Non-pigmented ciliary epithelial cell (primary cell): ENCODE results near the gene PDIK1L.

Source experiments
- DNase-seq: peaks from one replicate; pipeline ENCODE4 v3.0.0-alpha.2; 2010; ENCODE audit warnings: low read depth

PDIK1L gene

DNA sequence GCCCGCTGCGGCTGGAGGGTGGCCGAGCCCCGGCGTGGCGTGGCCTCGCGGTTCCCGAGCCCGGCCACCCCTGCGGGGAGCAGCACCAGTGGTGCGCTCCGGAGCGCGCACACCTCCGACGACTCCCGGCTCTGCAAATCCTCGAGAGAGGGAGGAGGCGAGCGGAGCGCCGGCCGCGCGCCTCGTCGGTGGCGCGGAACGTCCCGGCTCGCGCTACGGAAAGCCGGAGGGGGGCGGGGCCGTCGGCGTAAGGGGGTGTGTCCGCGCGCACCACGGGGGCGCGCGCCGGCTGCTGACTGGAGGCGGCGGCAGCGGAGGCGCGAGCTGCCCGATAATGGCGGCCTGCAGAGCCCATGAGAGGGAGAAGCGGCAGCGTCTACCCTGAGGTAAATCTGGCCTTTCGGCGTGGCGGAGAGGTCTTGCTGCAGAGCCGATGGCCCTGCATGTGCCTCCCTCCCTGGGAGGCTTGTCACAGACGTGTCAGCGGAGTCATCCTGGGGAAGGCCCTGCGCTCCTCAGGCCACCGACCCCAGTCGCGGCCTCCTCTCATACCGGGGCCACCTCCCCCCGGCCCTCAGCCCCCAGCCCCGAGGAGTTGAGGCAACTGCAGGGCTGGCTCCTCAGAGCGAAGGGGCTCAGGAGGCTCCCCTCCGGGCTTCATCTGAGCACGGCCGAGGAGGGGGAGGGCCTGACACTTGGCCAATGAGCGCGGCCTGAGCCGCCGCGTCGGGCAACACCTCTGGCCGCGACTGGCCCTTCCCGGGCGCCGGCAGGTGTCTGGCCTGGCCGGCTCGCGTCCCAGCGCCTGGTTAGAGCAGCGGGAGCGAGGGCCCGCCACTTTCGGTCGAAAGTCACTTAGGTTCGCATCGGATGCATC lies at the start of gene PDIK1L:
PDIK1L (plus strand) TSS at position 295 of the 877 bp plus-strand sequence. CDS start 2,485 bp downstream, outside the sequence.
- peak; percentile 73 for DNase-seq

DNA sequence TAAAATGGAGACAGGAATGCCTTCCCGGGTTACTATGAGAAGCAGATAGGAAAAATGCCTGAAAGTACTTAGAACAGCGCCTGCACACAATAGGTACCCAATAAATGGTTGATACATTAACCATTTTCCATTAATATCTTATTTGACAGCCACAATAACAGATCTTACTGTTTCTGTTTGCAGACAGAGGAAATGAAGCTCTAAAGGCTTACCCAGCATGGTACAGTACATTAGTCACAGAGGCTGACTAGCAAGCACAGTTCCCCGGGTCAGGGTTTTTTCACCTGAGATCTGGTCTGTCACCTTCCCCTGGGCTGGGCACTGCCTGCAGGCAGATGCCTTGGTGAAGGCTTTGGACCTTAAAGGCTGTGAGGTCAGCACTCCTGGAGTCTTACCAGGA lies 47.1 kb upstream of the PDIK1L start:
- DNase-seq: no peak

DNA sequence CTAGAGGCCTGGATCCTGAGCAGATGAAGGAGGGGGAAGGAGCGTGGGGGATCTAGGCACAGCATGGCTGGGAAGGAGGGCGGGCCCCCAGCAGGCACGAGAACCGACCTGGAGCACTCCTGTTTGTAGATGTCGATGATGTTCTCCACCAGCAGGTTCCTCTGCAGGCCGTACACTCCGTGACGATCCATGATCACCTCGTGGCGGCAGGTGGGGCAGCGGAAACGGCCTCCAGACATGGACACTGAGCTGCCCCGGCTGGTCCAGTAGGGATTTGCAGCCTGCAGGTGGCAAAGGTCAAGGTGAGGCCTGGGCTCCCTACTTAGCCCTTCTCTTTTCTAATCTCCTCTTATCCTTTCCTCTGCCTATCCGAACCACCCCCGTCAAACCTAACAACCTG lies 45.5 kb upstream of the PDIK1L start:
- DNase-seq: no peak

GRCh38 chr1:26066857-26067256 lies 44.8 kb upstream of the PDIK1L start:
- DNase-seq: no peak

GRCh38 chr1:26067432-26067911 lies 44.2 kb upstream of the PDIK1L start, which contains the start of gene TRIM63:
Gene TRIM63, minus strand, starts transcription at chr1:26067630. Its CDS starts 136 bp downstream, at chr1:26067494.
- DNase-seq: no peak

DNA sequence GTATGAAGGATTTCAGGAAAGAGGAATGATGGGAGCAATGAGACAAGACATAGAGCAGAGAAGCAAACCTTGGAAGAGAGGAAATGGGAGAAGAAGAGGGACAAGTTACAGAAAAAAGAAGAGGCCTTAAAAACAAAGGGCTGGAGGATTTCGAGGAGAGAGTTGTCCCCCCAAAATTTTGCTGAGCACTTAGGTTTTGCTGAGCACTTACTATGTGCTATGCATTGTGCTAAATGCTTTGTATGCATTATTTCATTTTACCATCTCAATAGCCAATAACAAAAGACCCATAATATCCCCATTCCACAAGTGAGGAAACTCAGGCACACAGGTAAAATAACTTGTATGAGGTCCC lies 41.7 kb upstream of the PDIK1L start:
- DNase-seq: no peak

- no peak for DNase-seq
These were observed 41.2 kb upstream of the PDIK1L start for GRCh38 chr1:26070296-26070962.

GRCh38 chr1:26070963-26071342 lies 40.7 kb upstream of the PDIK1L start:
- DNase-seq: no peak

DNA sequence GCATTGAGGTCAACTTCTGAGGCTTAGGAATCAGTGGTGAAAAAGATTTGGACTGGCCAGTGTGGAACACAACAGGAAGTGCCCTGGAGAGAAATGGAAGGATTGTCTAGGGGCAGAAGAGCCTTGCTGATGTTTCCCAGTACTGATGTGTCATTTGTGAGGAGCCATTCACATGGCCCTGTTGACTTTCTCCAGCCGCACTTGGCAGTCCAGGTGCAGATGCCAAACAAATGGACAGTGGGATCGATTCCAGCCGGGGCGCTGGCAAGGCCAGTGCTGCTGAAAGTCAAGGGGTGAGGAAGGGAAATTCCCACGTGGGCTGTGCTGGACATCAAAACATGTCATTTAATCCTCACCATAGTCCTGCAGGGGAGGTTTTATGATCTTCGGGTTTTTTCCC lies 39.3 kb upstream of the PDIK1L start:
- no peak for DNase-seq

DNA sequence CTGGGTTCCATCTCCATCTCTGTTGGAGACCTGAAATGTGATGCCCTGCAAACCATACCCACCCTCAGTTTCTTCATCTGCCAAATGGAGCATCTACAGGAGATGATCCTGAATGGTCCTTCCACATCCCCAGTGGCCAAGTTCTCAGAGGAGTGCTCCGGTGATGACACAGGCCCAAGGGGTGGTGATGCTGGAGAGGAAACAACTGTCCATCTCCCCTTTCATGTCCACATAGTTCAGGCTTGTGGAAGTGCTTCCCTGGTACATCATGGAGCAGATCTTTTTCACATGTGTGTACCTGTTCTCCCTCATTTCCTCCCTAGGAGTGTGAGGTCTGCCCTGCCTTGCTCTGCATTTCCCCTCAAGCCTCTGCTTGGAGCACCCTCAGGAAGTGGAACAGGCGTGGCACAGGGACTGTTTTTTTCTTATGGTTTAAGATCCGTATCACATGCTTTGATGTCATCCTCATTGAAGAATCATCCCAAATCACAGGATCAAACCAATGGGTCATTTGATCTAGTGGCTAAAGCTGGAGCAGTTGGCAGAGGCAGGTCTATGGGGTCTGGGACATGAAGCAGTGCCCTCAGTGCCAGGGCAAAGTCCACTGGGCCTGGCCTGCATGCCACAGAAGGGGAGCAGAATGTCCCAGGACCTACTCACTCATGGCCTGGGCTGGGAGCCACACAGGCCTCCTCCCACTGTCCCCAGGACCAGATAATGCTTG lies 36.0 kb upstream of the PDIK1L start:
- DNase-seq: no peak

- no peak for DNase-seq
These were observed 34.1 kb upstream of the PDIK1L start for GRCh38 chr1:26077524-26077923.

DNA sequence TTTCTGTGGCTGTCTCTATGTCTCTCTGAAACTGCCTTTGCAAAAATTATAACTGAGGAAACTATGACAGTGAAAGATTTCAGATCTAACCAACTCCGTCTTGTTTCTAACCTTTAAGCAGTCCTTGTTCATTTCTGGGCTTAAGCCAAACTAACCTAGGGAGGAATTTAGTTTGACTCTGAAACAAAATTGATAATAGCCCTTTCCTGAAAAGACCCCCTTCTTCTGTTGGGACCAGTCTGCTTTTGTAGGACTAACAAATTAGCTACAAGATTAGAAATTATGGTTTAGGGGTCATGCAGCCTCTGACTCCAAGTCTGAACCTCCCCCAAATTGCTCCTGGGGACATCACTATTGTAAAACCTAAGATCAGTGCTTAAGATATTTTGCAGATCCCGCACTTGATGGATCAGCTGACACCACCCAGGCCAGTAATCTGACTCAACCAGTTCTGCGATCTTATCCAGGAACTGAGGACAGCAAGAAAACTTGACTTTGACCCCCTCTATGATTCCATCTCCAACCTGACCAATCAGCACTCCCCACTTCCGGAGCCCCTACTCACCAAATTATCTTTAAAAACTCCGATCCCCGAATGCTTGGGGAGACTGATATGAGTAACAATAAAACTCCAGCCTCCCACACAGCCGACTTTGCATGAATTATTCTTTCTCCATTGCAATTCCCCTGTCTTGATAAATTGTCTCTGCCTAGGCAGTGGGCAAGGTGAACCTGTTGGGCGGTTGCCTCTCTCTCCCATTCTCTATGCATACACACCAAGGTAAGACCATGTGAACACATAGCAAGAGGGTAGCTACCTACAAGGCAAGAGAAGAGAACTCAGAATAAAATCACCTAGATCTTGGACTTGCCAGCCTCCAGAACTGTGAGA lies 33.1 kb upstream of the PDIK1L start:
- DNase-seq: no peak

GRCh38 chr1:26079178-26079563 lies 32.5 kb upstream of the PDIK1L start:
- DNase-seq: no peak

GRCh38 chr1:26079960-26080814 lies 31.4 kb upstream of the PDIK1L start:
- no peak for DNase-seq

DNA sequence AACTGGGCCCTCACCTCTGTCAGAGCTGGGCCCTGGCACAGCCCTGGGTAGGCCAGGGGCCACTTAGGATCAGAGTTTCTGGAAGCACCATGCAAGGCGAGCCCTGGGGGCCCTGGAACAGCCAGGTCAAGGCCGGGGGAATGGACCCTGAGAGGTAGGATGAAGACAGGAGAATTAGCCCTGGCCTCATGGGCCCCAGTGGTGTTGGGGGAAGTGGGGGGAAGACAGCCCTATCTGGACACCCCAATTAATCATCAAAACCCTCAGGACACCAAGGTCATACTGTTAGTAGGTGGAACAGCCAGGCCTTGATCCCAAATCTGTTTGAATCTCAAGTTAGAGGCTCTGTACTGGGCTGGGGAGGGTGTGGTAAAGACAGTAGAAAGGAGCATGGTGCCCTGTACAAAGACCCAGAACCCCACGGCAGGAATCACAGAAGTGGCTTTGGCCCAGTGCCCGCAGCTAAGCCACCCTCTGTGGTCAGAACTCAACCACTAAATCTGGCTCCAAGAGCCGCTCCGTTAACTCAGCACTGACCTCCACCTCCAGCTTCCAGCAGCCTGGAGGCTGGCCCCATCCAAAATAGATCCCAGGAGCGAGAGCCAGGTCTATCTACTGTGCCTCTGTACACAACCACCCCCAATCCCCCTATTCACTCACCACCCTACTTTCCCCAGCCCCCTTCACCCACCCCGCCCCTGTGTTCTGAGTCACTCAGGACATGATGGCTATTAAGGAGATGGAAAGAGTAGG lies 30.2 kb upstream of the PDIK1L start:
- DNase-seq: no peak

GRCh38 chr1:26082020-26082350 lies 29.6 kb upstream of the PDIK1L start:
- no peak for DNase-seq

- DNase-seq: no peak
These were observed 28.4 kb upstream of the PDIK1L start for GRCh38 chr1:26083208-26083607.

GRCh38 chr1:26084091-26084561 lies 27.5 kb upstream of the PDIK1L start:
- DNase-seq: no peak

DNA sequence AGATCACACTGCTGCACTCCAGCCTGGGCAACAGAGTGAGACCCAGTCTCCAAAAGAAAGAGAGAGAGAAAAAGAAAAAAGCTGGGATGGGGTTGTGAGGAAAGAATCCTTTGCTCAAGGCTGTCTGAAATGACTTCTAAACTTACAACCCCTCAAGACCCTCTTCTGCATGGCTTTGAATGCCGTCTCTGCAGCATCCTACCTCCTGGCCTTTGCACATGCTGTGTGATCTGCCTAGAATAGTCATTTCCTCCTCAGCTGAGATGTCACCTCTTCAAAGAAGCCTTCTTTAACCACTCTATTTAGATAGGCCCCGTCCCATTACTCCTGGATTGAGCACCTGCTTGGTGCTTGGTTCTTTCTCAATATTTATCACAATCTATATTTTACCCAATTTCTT lies 26.8 kb upstream of the PDIK1L start:
- DNase-seq: no peak

GRCh38 chr1:26089125-26089524 lies 22.5 kb upstream of the PDIK1L start:
- no peak for DNase-seq
